ENCODE results near the gene PRSS2. TPM values are rescaled to one million over a fixed set of nuclear protein-coding genes. Genes with fewer than 3 reads are reported as not detected.
A peak's percentile ranks its signal among the peaks of the same experiment; 100 is the strongest.

Gene PRSS2
- total and polyA plus RNA-seq, 12 donors = 0.93 to 8.2 (median 6.3) TPM; not detected in 4

DNA sequence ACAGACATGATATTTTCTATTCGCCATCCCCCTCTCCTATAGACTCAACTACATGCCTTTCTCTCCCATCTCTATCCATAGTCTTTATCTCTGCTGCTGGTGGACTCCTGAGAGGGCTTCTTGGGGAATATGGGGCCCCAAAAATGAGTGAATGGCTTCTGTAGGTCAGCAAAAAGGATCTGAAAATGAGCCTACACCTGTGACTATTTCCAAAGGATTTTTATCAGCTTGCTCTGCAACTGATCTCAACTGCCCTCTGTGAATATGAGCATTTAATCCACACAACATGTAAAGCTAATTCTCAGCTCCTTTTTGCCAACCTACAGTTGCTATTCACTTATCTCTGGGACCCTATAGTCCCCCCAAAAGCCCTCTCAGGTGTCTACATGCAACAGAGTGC is 36.2 kb downstream of the PRSS2 start:
- TF ChIP-seq, protein P1, sequence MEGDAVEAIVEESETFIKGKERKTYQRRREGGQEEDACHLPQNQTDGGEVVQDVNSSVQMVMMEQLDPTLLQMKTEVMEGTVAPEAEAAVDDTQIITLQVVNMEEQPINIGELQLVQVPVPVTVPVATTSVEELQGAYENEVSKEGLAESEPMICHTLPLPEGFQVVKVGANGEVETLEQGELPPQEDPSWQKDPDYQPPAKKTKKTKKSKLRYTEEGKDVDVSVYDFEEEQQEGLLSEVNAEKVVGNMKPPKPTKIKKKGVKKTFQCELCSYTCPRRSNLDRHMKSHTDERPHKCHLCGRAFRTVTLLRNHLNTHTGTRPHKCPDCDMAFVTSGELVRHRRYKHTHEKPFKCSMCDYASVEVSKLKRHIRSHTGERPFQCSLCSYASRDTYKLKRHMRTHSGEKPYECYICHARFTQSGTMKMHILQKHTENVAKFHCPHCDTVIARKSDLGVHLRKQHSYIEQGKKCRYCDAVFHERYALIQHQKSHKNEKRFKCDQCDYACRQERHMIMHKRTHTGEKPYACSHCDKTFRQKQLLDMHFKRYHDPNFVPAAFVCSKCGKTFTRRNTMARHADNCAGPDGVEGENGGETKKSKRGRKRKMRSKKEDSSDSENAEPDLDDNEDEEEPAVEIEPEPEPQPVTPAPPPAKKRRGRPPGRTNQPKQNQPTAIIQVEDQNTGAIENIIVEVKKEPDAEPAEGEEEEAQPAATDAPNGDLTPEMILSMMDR (IDR thresholded peaks at IDR 0.05) = no peak
- 73 to 93% methylated on average over 1 of the region's 1 CpG for WGBS, 2 donors
- Histone ChIP-seq H3K4me3 (no peak overlapping the region), H3K36me3 (peaks cover 0 to 3% (median 0%) of the 10 kb centered on the region in 9 donors), H3K9me3 (no peaks in the 10 kb centered on the region), H3K4me1 (peaks cover 0 to 4% (median 0%) of the 10 kb centered on the region in 9 donors), H3K27me3 (peaks cover 0 to 66% (median 28%) of the 10 kb centered on the region in 7 donors), H3K27ac (peak overlapping the region in 1 of 10 donors; percentile 86)
- intact Hi-C loops (cut with DNase I) = no loop called here
- ATAC-seq = no peak
- no peak for DNase-seq

- Histone ChIP-seq H3K4me3 (no peak overlapping the region), H3K9me3 (no peaks in the 10 kb centered on the region), H3K36me3 (peaks cover 0 to 3% (median 0%) of the 10 kb centered on the region in 9 donors), H3K27ac (peak overlapping the region in 1 of 10 donors; percentile 86), H3K4me1 (peaks cover 0 to 4% (median 0%) of the 10 kb centered on the region in 9 donors), H3K27me3 (peaks cover 0 to 70% (median 38%) of the 10 kb centered on the region in 7 donors)
- no peak for DNase-seq
- intact Hi-C loops (cut with DNase I) = no loop called here
- WGBS, 2 donors = 46 to 60% methylated on average over 3 of the region's 3 CpGs
- no peak for ATAC-seq
- TF ChIP-seq, protein P1 (IDR thresholded peaks at IDR 0.05) = no peak
These were observed 37.2 kb downstream of the PRSS2 start for GRCh38 chr7:142807855-142808460.

DNA sequence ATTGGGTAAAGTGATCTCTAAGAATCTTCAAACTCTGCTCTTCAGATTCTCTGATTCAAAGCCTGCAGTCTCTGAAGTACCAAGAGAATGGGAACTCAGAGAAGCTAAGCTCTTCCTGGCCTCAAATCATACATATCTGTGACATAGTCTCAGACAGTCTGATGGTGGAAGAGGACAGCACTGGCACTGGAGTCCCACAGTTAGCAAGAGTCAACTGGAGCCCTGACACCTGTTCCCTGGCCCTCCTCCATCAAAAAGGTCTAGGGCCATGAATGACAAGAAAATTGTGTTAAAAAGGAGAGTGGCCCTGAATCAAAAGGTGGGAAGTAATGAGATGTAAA is 37.7 kb downstream of the PRSS2 start:
- H3K36me3 ChIP-seq = peaks cover 0 to 2% (median 0%) of the 10 kb centered on the region in 9 donors
- DNase-seq = no peak
- ATAC-seq = no peak
- H3K4me3 ChIP-seq = no peak overlapping the region
- H3K9me3 ChIP-seq = no peaks in the 10 kb centered on the region
- peaks cover 0 to 4% (median 0%) of the 10 kb centered on the region in 9 donors for H3K4me1 ChIP-seq
- H3K27me3 ChIP-seq = peaks cover 0 to 75% (median 38%) of the 10 kb centered on the region in 7 donors
- TF ChIP-seq, protein P1 (IDR thresholded peaks at IDR 0.05) = no peak
- intact Hi-C loops (cut with DNase I) = no loop called here
- peak overlapping the region in 1 of 10 donors; percentile 86 for H3K27ac ChIP-seq

DNA sequence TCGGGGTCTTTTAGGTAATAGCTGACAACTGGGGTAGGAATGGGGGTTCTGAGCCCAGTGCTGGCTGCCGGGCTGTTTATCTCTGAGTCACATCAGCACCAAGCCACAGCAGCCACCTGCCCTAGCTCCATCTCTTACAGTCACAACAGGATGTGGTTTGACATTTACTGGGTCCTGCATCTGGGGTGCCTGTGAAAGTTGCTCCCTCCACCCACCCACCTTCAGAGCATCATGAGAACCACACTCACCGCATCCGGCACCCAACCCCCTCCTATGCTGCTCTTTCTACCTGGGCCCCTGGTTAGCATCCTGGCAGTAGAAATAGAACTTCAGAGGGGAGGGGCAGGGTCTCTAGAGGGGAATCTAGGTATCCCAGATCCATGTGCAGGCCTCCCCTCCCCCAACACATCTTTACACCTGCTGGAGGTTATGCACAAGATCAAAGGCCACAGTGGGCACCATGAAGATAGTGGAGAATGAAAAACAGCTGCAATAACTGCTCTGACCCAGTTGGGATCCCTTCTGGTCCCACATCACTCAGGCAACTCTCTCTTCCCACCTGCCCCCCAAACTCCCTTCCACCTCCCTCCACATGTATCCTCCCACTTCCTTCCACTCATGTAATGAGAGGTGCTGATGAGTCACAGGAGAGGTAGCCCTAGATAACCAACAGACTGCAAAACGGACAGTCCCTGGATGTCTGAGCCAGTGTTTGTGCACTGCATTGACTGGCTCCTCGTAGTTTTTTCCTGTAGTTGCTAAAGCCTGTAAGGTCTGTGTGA is 38.2 kb downstream of the PRSS2 start:
- Histone ChIP-seq H3K27ac (peak overlapping the region in 1 of 10 donors; percentile 86), H3K4me3 (peak overlapping the region in 1 of 10 donors; percentile 13), H3K36me3 (no peaks in the 10 kb centered on the region), H3K27me3 (peaks cover 0 to 81% (median 42%) of the 10 kb centered on the region in 7 donors), H3K9me3 (no peaks in the 10 kb centered on the region), H3K4me1 (peaks cover 0 to 4% (median 0%) of the 10 kb centered on the region in 9 donors)
- intact Hi-C loops (cut with DNase I) = no loop called here
- TF ChIP-seq, protein P1 (IDR thresholded peaks at IDR 0.05) = no peak
- DNase-seq (no peak), ATAC-seq (peak in 6 of 8 donors; percentile 31 to 70 (median 49))
- 49 to 59% methylated on average over 6 of the region's 6 CpGs for WGBS, 2 donors
